NOMO-1 (cell line): Measurements from ENCODE around the gene EZH2.
A peak's percentile ranks its signal among the peaks of the same experiment; 100 is the strongest.

ENCODE experiments used
- DNase-seq, 2 experiments: peaks; one replicate each; lab custom pipeline; 2025; ENCODE audit not compliant: unreplicated experiment in 2 of 2; lab: John Stamatoyannopoulos, UW

The EZH2 gene

GRCh38 chr7:148903504-148903903 is 19.4 kb upstream of the EZH2 start:
- DNase-seq: no peak

- DNase-seq: no peak
These were observed 17.1 kb upstream of the EZH2 start for GRCh38 chr7:148901178-148901577.

- no peak for DNase-seq
These were observed 14.9 kb upstream of the EZH2 start for GRCh38 chr7:148898845-148899484.

GRCh38 chr7:148894591-148894990 is 10.5 kb upstream of the EZH2 start:
- DNase-seq: no peak

- DNase-seq: no peak
These were observed 9.0 kb upstream of the EZH2 start for GRCh38 chr7:148893071-148893470.

GRCh38 chr7:148888300-148888699 is 4.2 kb upstream of the EZH2 start:
- no peak for DNase-seq

- DNase-seq: no peak
These were observed 2.8 kb upstream of the EZH2 start for GRCh38 chr7:148886844-148887243.

GRCh38 chr7:148884299-148885022 is 370 bp upstream of the EZH2 start:
- DNase-seq: peak; percentile 50 to 80

GRCh38 chr7:148883266-148884048 is 634 bp downstream of the EZH2 start:
- no peak for DNase-seq

GRCh38 chr7:148882841-148883265 is 1.2 kb downstream of the EZH2 start:
- DNase-seq: peak in 1 of 2 experiments; percentile 14

GRCh38 chr7:148882192-148882591 is 1.9 kb downstream of the EZH2 start:
- no peak for DNase-seq

GRCh38 chr7:148878317-148878716 is 5.8 kb downstream of the EZH2 start:
- no peak for DNase-seq

- no peak for DNase-seq
These were observed 6.6 kb downstream of the EZH2 start for GRCh38 chr7:148877517-148877916.

GRCh38 chr7:148872188-148872587 is 11.9 kb downstream of the EZH2 start:
- no peak for DNase-seq

- DNase-seq: no peak
These were observed 12.5 kb downstream of the EZH2 start for GRCh38 chr7:148871551-148871950.

- no peak for DNase-seq
These were observed 13.1 kb downstream of the EZH2 start for GRCh38 chr7:148871030-148871429.

- no peak for DNase-seq
These were observed 15.8 kb downstream of the EZH2 start for GRCh38 chr7:148868378-148868674.

GRCh38 chr7:148867596-148868377 is 16.3 kb downstream of the EZH2 start:
- DNase-seq: no peak

- DNase-seq: no peak
These were observed 17.7 kb downstream of the EZH2 start for GRCh38 chr7:148866362-148866761.

GRCh38 chr7:148865283-148865682 is 18.8 kb downstream of the EZH2 start:
- DNase-seq: no peak

GRCh38 chr7:148863324-148863723 is 20.8 kb downstream of the EZH2 start:
- no peak for DNase-seq
